Psoas muscle (tissue), 8 donors: ENCODE measurements around the gene TICAM2. TPM values are rescaled to one million over a fixed set of nuclear protein-coding genes. Genes with fewer than 3 reads are reported as not detected.

Experiments used
- ATAC-seq, 4 donors: fragments of 200-7000 bp; cut with Tn5 transposase; one replicate each; pipeline ENCODE4 v1.9.1; 2020; ENCODE audit warnings: moderate library complexity in 3 of 4, mild to moderate bottlenecking in 2 of 4
- DNase-seq, 2 donors: peaks; one replicate each; pipeline ENCODE4 v3.0.0-alpha.2; 2020
- H3K27ac ChIP-seq: fragments of 200-600 bp; one replicate; pipeline ENCODE4 v1.8.0; 2022
- H3K27me3 ChIP-seq, 3 donors: fragments of 200-600 bp in 1 of 3; one replicate each; pipeline versions ENCODE4 v1.6.1 to v1.8.0; 2013 to 2022; ENCODE audit warnings: low read length in 2 of 3, mild to moderate bottlenecking in 2 of 3, moderate library complexity in 1 of 3; ENCODE audit not compliant: insufficient read depth in 3 of 3
- H3K36me3 ChIP-seq, 2 donors: fragments of 200-600 bp in 1 of 2; one replicate each; pipeline versions ENCODE4 v1.6.1 to v1.8.0; 2013 to 2022; ENCODE audit warnings: low read depth in 1 of 2, mild to moderate bottlenecking in 1 of 2, moderate library complexity in 1 of 2; ENCODE audit not compliant: insufficient read depth in 1 of 2
- H3K4me1 ChIP-seq: fragments of 200-600 bp; one replicate; pipeline ENCODE4 v1.8.0; 2022
- H3K4me3 ChIP-seq: fragments of 200-600 bp; one replicate; pipeline ENCODE4 v1.8.0; 2022; ENCODE audit warnings: mild to moderate bottlenecking
- H3K9me3 ChIP-seq: fragments of 200-600 bp; one replicate; pipeline ENCODE4 v1.8.0; 2022
- CTCF ChIP-seq: fragments of 200-600 bp; IDR thresholded peaks from one replicate; pipeline ENCODE4 v1.8.0; 2022; ENCODE audit warnings: antibody characterized with exemption
- WGBS, 3 donors: extraction: QIAGEN DNeasy Blood & Tissue Kit; methylation state at CpG; one replicate each; pipeline versions ENCODE4 v1.1.6 to v1.1.7; 2013; 5-methylcytosine and 5-hydroxymethylcytosine counted together
- intact Hi-C, 2 donors: fragments of 100-400 bp; cut with DNase I; formaldehyde crosslinking; loops; one replicate each; pipeline versions ENCODE4 v1.11.0 to v1.14.2; 2022
- polyA plus RNA-seq, 3 donors: library from polyadenylated mRNA; stranded (reverse); fragments of 200-250 nt; gene quantifications; one replicate each; pipeline ENCODE4 v1.2.3, GENCODE V29; 2013
- total RNA-seq, 4 donors: library from RNA; stranded (reverse); fragmentation: NEBNext Ultra II Directional in 2 of 4; extraction: Animal tissue kit (Norgen Biotek cat#: 25700) in 2 of 4; gene quantifications; one replicate each; pipeline versions ENCODE4 v1.2.1 to v1.2.4, GENCODE V29; 2021 to 2023
- donor health status: healthy with polysubstance abuse.
- donor health status: DM: no; HTN: no; CAD: no; lungs with moderate emphysema.
- donor health status: Bipolar disorder and iron deficiency.
- donor health status: healthy.
- donor health status: DM: yes; HTN: yes; CAD: no.
- donor health status: DM: no; HTN: no; CAD: no.
- donor health status: DM: no; HTN: no; CAD: no.
- donor health status: DM: yes; HTN: yes; CAD: no.

Gene TICAM2
- total and polyA plus RNA-seq, 7 donors = 0.63 to 4.9 (median 1.3) TPM

GRCh38 chr5:115641948-115642347 lies 39.7 kb upstream of the TICAM2 start:
- no peak for TF ChIP-seq CTCF
- 73 to 84% (median 82%) methylated on average over 1 of the region's 1 CpG for WGBS, 3 donors
- Histone ChIP-seq H3K4me3 (no peak overlapping the region), H3K36me3 (no peaks in the 10 kb centered on the region), H3K4me1 (no peaks in the 10 kb centered on the region), H3K27me3 (peaks cover 0 to 5% (median 0%) of the 10 kb centered on the region in 3 donors), H3K27ac (no peak overlapping the region), H3K9me3 (no peaks in the 10 kb centered on the region)
- intact Hi-C loops = no loop called here
- DNase-seq = no peak
- ATAC-seq = no peak

- 74 to 75% (median 75%) methylated on average over 2 of the region's 2 CpGs for WGBS, 3 donors
- intact Hi-C loops = no loop called here
- Histone ChIP-seq H3K4me1 (no peaks in the 10 kb centered on the region), H3K27me3 (peaks cover 0 to 5% (median 0%) of the 10 kb centered on the region in 3 donors), H3K4me3 (no peak overlapping the region), H3K9me3 (no peaks in the 10 kb centered on the region), H3K36me3 (no peaks in the 10 kb centered on the region), H3K27ac (no peak overlapping the region)
- no peak for TF ChIP-seq CTCF
- DNase-seq (no peak), ATAC-seq (no peak)
Measured at GRCh38 chr5:115640274-115640673, 38.0 kb upstream of the TICAM2 start.

DNA sequence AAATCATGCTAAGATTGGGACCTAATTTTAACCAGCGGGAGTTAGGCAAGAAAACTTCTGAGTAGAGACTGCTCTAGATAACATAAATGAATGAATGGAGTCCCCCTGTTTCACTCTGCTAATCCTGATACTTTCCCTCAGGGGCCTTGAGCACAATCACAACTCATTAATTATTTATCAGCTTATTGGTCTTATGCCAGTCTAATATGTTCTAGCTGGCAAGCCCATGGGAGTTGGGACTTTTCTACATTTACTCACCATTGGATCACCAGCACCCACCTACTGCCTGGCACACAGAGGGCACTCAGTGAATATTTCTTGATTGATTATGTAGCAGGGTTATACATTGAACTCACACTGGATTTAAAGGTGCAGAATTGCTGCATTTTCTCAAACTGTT lies 37.1 kb upstream of the TICAM2 start:
- 85 to 94% (median 92%) methylated on average over 1 of the region's 1 CpG for WGBS, 3 donors

DNA sequence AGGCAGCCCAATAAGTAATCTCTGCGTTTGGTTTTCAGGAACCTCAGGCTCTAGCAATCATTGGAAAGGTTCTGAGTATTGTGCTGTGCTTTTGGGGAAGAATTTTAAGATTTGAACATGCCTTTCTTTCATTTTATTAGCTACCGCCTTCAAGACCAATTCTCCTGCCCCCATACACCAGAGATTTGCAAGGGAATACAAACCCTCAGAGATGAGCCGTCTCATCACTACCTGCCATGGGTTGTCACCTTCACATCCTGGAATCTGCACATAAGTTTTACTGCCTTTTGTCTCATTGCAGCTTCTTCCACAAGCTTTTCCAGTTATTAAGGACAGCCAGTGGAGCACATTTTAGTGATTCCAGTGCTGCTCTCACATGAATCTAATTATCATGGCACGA lies 35.2 kb upstream of the TICAM2 start:
- ATAC-seq (no peak), DNase-seq (no peak)
- TF ChIP-seq CTCF = no peak
- H3K36me3 ChIP-seq = no peaks in the 10 kb centered on the region
- H3K9me3 ChIP-seq = no peaks in the 10 kb centered on the region
- 81 to 87% (median 82%) methylated on average over 4 of the region's 4 CpGs for WGBS, 3 donors
- no peaks in the 10 kb centered on the region for H3K4me1 ChIP-seq
- H3K27me3 ChIP-seq = no peaks in the 10 kb centered on the region
- H3K27ac ChIP-seq = no peak overlapping the region
- H3K4me3 ChIP-seq = no peak overlapping the region
- intact Hi-C loops = loop anchor here in 1 of 2 donors (2.0 kb wide), 1 partner anchor 431 kb away; no protein-coding TSS in a partner anchor

More for the DNA sequence above, 37.1 kb upstream of the TICAM2 start:
- TF ChIP-seq CTCF = no peak
- Histone ChIP-seq H3K4me3 (no peak overlapping the region), H3K36me3 (no peaks in the 10 kb centered on the region), H3K9me3 (no peaks in the 10 kb centered on the region), H3K4me1 (no peaks in the 10 kb centered on the region), H3K27ac (no peak overlapping the region), H3K27me3 (no peaks in the 10 kb centered on the region)
- DNase-seq = no peak
- intact Hi-C loops = no loop called here
- ATAC-seq = no peak

DNA sequence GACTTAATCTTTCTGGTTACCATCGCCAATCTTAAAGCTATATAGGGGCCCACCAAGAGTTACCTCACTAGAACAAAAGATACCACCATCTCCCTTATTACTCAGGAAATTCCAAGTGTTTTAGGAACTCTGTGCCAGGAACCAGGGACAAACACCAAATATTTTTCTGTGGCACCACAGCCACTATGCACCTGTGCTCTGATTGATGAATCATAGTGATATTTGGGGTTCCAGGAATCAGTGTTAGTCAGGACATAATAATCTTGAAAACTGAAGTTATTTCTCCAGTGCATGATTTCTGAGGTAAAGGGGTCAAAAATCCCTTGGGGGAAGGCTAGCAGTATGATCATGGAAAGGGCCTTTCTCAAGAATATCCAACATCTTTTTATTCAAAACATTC lies 33.7 kb upstream of the TICAM2 start:
- no peaks in the 10 kb centered on the region for H3K27me3 ChIP-seq
- H3K4me3 ChIP-seq = no peak overlapping the region
- WGBS, 3 donors = 75 to 95% (median 90%) methylated on average over 1 of the region's 1 CpG
- H3K9me3 ChIP-seq = no peaks in the 10 kb centered on the region
- no peak overlapping the region for H3K27ac ChIP-seq
- no peak for TF ChIP-seq CTCF
- ATAC-seq = no peak
- DNase-seq = no peak
- H3K4me1 ChIP-seq = no peaks in the 10 kb centered on the region
- intact Hi-C loops = loop anchor here in 1 of 2 donors (2.0 kb wide), 1 partner anchor 433 kb away; no protein-coding TSS in a partner anchor
- H3K36me3 ChIP-seq = no peaks in the 10 kb centered on the region
